SH-SY5Y (cell line): ENCODE results near the gene MGAT5.

Experiments
- GATA2 ChIP-seq: IDR thresholded peaks from 2 replicates; pipeline ENCODE4 v1.6.1; 2011; ENCODE audit warnings: mild to moderate bottlenecking, low read depth, low read length
- GATA3 ChIP-seq: IDR thresholded peaks from 2 replicates; pipeline ENCODE4 v1.6.1; 2011; ENCODE audit warnings: low read depth, mild to moderate bottlenecking, low read length, moderate library complexity

DNA sequence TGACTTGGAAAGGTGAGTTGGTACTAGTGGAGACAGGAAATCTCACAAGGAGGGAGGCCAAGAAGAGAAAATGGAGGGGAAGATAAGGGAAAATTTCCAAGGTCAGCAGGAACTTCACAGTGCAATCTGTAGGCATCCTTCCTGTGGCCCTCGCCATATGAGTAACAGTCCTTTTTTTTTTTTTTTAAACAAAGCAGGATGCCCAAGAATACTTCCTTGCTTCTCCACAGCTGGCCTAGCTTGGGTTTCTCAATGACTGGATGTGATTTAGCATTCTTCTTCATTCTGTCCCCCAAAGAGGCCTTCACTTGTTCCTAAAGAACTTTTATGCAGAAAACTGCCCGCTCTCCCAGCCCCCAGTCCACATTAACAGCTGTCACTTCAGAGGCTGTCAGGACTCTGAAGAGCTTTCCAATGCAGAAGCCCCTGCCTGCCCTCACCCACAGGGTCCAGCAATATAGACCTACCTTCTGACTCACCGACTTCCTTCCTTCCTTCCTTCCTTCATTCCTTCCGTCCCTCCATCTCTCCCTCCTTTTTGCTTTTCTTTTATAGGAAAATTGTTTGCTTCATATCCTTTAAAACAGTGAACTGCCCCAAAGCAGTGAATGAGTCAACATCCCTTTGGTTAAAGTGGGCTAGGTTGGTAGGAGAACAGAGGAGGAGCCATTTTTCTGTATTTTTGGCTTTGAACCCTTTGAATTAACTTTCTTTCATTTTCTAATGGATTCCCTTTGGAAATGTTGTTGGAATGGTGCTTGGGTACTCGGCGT lies 172.0 kb downstream of the MGAT5 start:
- TF ChIP-seq GATA2 = no peak
- no peak for TF ChIP-seq GATA3
